GM10847 (cell line): ENCODE data around the gene IPO4.

Experiments used
- POLR2A ChIP-seq: IDR thresholded peaks from 2 replicates; pipeline ENCODE4 v1.6.1; 2011; ENCODE audit not compliant: insufficient read length; ENCODE audit errors: extremely low read depth

The IPO4 gene

GRCh38 chr14:24171422-24172260 lies 17.0 kb downstream of the IPO4 start, which contains the start of gene REC8:
Gene REC8 (plus strand): TSS chr14:24172080. CDS start chr14:24172553, 473 bp downstream.
- TF ChIP-seq POLR2A = peak; percentile 57

GRCh38 chr14:24167469-24168114 lies 21.0 kb downstream of the IPO4 start:
- no peak for TF ChIP-seq POLR2A

- TF ChIP-seq POLR2A = no peak
These were observed 22.8 kb downstream of the IPO4 start for GRCh38 chr14:24165785-24166184.

GRCh38 chr14:24164518-24164991 lies 24.1 kb downstream of the IPO4 start:
- no peak for TF ChIP-seq POLR2A

DNA sequence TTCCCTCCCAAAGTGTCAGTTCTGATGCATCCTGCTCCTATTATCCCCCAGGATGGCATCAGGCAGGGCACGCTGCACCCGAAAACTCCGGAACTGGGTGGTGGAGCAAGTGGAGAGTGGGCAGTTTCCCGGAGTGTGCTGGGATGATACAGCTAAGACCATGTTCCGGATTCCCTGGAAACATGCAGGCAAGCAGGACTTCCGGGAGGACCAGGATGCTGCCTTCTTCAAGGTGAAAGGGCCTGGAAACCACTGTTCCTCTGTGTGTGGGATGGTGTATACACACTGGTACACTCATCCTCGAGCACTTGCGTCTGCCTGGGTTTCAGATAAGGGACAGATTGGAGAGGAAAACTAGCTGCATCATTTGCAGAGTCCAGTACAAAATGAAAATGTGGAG lies 26.5 kb downstream of the IPO4 start:
- TF ChIP-seq POLR2A = no peak

DNA sequence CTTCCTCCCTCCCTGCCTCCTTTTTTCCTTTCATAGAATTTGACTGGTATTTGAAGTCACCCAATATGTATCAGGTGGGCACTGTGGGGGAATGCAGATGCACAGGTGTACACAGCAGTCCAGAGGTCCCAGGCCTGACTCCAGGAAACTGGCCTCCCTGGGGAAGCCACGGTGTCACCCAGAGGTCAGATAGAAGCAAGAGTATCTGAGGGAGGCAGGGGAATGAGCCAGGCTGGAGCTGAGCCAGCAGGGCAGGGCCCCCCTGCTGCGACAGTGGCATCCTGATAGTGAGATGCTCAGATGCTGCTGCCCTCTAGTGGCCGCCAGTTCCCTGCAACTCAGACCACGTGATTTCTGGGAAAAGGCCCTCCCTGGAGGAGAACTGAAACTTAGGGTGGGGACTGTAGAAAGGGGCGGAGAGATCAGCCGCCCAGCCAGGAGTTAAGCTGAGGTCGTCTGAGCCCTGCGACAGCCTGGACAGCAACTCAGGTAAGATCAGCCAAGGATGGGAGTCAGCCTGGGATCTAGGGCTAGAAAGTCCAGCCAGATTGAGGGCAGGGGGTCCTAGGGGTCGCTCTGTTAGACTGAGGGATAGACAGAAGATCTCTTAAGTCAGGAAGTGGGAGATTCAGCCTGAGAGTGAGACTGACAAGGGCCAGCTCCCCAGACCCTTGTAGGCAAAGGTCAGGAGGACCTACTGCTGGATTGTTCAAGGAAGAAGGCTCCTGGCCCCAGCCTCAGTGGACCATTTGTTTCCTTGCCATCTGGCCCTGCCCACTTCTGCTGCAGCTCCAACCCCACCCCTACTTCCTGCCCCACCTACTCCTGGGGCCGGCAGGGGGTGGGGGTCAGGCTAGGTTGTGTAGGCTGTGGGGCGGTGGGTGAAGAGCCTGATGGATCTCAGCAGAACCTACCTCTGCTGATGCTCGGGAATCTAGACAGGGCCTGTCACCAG lies 27.5 kb downstream of the IPO4 start, which contains the start of gene IRF9:
Gene IRF9 (plus strand): TSS at position 416 of the 955 bp plus-strand sequence. CDS start 880 bp downstream, outside the sequence.
- peak; percentile 81 for TF ChIP-seq POLR2A

GRCh38 chr14:24160499-24160849 lies 28.1 kb downstream of the IPO4 start:
- no peak for TF ChIP-seq POLR2A

DNA sequence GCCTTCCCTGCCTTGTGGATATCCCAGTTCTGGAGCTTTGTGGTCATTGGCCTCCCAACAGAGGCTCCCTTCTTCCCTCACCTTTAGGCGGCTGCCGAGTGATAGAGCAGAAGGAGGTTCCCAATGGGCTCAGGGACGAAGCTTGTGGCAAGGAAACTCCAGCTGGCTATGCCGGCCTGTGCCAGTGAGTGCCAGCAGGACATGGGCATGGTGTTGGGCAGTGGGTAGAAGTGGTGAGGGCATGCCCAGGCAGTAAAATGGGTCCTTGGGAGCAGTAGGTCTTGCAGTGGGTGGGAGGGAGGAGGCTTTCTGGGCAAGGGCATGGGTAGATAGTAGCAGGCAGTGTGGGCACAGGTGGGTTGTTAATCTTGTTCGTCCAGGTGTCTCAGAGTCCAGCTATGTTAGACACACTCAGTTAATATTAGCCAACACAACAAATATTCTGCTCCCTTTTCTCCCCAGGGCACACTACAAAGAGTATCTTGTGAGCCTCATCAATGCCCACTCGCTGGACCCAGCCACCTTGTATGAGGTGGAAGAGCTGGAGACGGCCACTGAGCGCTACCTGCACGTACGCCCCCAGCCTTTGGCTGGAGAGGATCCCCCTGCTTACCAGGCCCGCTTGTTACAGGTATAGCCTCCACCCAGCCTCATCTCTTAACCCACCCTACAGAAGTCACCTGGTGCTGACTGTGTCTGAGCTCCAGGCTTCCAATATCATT lies 28.7 kb downstream of the IPO4 start:
- TF ChIP-seq POLR2A = no peak

DNA sequence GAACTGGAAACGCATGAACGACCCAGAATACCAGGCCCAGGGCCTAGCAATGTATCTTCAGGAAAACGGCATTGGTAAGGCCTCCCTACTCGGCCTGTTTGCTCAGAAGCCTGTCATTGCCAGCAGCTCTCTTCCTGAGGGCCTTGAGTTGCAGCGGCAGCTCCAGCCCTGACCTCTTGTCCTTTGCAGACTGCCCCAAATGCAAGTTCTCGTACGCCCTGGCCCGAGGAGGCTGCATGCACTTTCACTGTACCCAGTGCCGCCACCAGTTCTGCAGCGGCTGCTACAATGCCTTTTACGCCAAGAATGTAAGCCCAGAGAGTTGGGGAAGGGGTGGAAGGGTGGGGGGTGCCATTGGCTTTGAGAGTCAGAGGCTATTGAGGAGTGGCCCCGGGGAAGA lies 31.3 kb downstream of the IPO4 start:
- no peak for TF ChIP-seq POLR2A

DNA sequence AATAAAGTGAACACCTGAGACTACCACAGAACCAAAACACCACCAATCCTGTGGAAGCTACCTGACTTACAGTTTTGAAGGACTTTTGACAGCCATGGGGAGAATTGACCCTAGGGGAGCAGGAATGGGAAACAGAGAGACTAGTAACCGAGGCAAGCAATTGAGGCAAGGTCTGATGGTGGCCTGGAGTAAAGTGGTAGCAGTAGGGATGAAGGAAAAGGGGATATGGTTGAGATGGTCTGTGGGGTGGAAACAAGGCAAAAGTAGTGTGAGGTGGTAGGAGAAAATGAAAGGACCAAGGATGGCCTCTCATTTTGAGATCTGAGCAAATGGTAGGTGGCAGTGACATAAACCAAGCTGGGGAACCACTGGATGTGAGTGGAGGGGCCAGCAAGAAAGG lies 31.8 kb downstream of the IPO4 start:
- TF ChIP-seq POLR2A = no peak

- no peak for TF ChIP-seq POLR2A
These were observed 33.5 kb downstream of the IPO4 start for GRCh38 chr14:24155100-24155499.

DNA sequence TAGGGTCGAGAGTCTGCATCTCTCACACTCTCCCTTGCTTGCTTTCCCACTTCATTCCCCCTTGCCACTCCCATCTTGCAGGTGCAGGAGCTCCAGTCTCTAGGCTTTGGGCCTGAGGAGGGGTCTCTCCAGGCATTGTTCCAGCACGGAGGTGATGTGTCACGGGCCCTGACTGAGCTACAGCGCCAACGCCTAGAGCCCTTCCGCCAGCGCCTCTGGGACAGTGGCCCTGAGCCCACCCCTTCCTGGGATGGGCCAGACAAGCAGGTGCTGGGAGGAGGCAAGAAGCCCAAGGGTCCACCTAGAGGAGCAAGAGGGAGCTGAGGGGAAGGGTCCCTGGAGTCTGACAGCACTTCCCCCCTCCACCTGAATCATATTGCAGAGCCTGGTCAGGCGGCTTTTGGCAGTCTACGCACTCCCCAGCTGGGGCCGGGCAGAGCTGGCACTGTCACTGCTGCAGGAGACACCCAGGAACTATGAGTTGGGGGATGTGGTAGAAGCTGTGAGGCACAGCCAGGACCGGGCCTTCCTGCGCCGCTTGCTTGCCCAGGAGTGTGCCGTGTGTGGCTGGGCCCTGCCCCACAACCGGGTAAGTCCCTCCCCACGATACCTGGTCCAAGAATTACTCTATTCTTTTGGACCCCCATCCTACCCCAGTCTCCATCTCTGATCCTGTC lies 37.1 kb downstream of the IPO4 start:
- no peak for TF ChIP-seq POLR2A

DNA sequence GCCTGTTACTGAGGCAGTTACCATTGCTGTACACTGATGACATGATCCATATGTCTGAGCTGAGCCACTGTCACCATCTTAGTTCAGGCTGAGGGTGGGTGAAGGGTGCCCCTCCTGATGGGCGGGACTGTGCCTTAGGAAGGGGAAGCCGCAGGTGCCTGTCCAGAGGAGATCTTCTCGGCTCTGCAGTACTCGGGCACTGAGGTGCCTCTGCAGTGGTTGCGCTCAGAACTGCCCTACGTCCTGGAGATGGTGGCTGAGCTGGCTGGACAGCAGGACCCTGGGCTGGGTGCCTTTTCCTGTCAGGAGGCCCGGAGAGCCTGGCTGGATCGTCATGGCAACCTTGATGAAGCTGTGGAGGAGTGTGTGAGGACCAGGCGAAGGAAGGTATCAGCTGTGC lies 37.6 kb downstream of the IPO4 start:
- TF ChIP-seq POLR2A = no peak

DNA sequence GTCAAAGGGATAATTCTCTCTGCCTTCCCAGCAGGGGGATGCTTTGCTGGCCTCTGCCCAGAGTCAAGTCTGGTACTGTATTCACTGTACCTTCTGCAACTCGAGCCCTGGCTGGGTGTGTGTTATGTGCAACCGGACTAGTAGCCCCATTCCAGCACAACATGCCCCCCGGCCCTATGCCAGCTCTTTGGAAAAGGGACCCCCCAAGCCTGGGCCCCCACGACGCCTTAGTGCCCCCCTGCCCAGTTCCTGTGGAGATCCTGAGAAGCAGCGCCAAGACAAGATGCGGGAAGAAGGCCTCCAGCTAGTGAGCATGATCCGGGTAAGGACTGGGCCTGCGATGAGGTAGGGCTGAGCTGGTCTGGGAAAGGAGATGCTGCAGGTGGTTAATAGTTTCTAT lies 38.0 kb downstream of the IPO4 start:
- no peak for TF ChIP-seq POLR2A
